T-helper 17 cell (primary cell): ENCODE measurements around the gene JAM3. TPM values are rescaled to one million over a fixed set of nuclear protein-coding genes. Genes with fewer than 3 reads are reported as not detected.
"Not testable (repeated sequence)": the region's sequence is repeated elsewhere in the genome, so short reads cannot be mapped to it uniquely, and the experiment has no call there.

Experiments used
- ATAC-seq: fragments of 150-1000 bp; cut with Tn5 transposase; 2 replicates; pipeline ENCODE4 v1.10.0; 2021; ENCODE audit warnings: mild to moderate bottlenecking, moderate library complexity
- DNase-seq, 3 donors: peaks; one replicate each; pipeline versions ENCODE4 v3.0.0 to v3.0.0-alpha.2; 2020 to 2021
- H3K9me3 ChIP-seq: one replicate; pipeline ENCODE4 v1.7.0; 2013; ENCODE audit warnings: low read length, mild to moderate bottlenecking; ENCODE audit not compliant: control insufficient read depth, poor library complexity, severe bottlenecking
- H3K27ac Mint-ChIP-seq: one replicate; pipeline ENCODE4 v1.8.0; 2022; ENCODE audit warnings: mild to moderate bottlenecking, moderate library complexity, mixed read lengths
- H3K27me3 Mint-ChIP-seq: one replicate; pipeline ENCODE4 v1.8.0; 2022; ENCODE audit warnings: mixed read lengths
- H3K36me3 Mint-ChIP-seq: one replicate; pipeline ENCODE4 v1.8.0; 2022; ENCODE audit warnings: low read depth, mixed read lengths
- H3K4me1 Mint-ChIP-seq: one replicate; pipeline ENCODE4 v1.8.0; 2022; ENCODE audit warnings: mild to moderate bottlenecking, mixed read lengths
- H3K4me3 Mint-ChIP-seq: one replicate; pipeline ENCODE4 v1.8.0; 2022; ENCODE audit warnings: mild to moderate bottlenecking, moderate library complexity, mixed read lengths
- total RNA-seq, 4 donors: library from RNA in 2 of 4; stranded (reverse) in 2 of 4; gene quantifications; one replicate each; pipeline ENCODE4 v1.2.3 and lab custom pipeline; 2022 to 2026

Gene JAM3
- total RNA-seq, 2 donors from 2014 or later, result 12.5 to 37.4 TPM

DNA sequence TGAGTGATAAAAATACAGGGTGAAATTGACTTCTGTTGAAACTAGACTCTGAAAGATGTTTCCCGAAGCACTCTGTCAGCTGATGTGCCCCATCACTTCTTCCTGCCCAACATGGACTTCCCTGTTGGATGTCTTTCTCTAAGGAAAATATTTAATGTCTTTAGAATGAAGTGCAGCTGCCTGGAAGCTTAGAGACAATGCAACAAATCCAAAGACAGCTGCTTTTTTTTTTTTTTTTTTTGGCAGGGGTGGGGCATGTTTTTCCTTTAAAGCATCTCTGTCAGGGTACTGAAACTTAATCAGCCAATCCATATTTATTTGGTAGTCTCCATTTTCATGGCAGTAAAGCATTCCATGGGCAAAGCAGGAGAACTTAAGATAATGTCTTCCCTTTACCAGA, 5.9 kb downstream of the JAM3 start:
- Mint-ChIP-seq H3K27ac (no peak overlapping the region), H3K27me3 (no peaks in the 10 kb centered on the region), H3K36me3 (no peaks in the 10 kb centered on the region), H3K4me3 (no peak overlapping the region), H3K4me1 (peaks cover 10% of the 10 kb centered on the region)
- H3K9me3 ChIP-seq, result no peaks in the 10 kb centered on the region
- DNase-seq (no peak), ATAC-seq (no peak)

DNA sequence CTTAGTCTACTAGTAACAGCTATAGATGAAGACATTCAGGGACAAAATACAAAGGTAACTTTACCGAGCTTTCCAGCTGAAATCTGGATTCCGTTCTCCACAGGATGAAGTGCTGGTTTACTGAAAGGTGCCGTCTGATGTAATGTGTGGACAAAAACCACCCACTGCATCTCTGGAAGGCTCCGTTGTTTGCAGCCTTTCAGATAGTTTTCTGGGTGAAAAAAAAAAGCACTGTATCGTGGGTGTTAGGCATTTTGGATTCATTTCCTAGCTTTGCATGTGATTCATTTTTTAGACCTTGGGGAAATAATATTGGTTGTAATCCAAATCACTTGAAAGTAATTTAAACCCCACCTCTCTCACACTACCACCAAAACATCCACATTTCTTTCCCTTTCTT, 10.4 kb downstream of the JAM3 start:
- peaks cover 11% of the 10 kb centered on the region for H3K4me1 Mint-ChIP-seq
- no peak overlapping the region for H3K27ac Mint-ChIP-seq
- no peaks in the 10 kb centered on the region for H3K27me3 Mint-ChIP-seq
- ATAC-seq (no peak), DNase-seq (no peak)
- H3K9me3 ChIP-seq, result no peaks in the 10 kb centered on the region
- H3K36me3 Mint-ChIP-seq, result peaks cover 8% of the 10 kb centered on the region
- H3K4me3 Mint-ChIP-seq, result no peak overlapping the region

DNA sequence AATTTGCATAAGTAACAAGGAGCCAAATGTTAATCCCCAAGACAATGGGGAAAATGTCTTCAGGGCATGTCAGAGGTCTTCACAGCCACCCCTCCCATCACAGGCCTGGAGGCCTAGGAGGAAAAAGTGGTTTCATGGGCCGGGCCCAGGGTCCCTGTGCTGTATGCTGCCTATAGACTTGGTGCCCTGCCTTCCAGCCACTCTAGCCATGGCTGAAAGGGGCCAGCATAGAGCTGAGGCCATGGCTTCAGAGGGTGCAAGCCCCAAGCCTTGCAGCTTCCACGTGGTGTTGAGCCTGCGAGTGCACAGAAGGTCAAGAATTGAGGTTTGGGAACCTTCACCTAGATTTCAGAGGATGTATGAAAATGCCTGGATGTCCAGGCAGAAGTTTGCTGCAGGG, 12.4 kb downstream of the JAM3 start:
- not testable (repeated sequence) for H3K27me3 Mint-ChIP-seq, DNase-seq, ATAC-seq, H3K27ac Mint-ChIP-seq, H3K9me3 ChIP-seq, H3K4me1 Mint-ChIP-seq, H3K36me3 Mint-ChIP-seq
- peak overlapping the region; percentile 0 for H3K4me3 Mint-ChIP-seq

DNA sequence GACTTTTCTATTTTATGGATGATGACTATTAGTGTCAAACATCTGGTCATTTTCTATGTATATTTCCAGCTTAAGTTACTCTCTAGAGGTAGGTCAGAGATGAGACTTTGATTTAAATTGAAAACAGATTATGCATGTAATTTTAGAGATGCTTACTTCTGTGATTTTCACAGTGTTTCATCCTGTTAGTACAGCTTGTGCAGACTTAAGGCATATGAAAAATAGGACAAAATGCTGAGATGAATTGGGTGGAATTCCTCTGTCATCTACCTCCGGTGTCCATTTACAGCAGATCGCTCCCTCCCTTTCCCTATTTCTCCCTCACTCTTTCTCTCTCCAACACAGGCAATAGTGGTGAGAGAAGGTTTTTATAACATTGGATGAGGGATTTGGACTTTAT, 14.1 kb downstream of the JAM3 start:
- ATAC-seq (no peak), DNase-seq (no peak)
- Mint-ChIP-seq H3K4me1 (peaks cover 6% of the 10 kb centered on the region), H3K4me3 (no peak overlapping the region), H3K27me3 (no peaks in the 10 kb centered on the region), H3K27ac (no peak overlapping the region), H3K36me3 (peaks cover 8% of the 10 kb centered on the region)
- H3K9me3 ChIP-seq, result no peaks in the 10 kb centered on the region

DNA sequence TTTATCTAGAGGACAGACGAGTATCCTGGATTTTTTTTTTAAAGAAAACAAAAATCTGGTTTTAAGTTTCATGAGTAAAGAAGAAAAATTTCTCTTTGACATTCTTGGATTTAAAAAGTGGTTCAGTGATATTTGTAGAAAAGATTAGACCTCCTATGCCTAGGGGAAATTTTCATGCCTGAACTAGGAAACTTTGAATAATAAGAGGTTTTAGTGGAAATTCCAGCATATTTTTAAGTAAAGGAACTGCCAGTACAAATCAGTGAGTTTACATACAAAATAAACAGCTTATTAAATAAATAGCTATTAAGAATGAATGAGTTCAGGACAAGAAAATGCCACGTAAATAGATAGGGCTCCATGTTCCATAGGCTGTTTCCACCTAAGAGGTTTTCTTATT, 17.5 kb downstream of the JAM3 start:
- no peaks in the 10 kb centered on the region for H3K9me3 ChIP-seq
- DNase-seq, result no peak
- no peak for ATAC-seq
- H3K4me1 Mint-ChIP-seq, result peaks cover 6% of the 10 kb centered on the region
- H3K4me3 Mint-ChIP-seq, result no peak overlapping the region
- H3K27me3 Mint-ChIP-seq, result no peaks in the 10 kb centered on the region
- H3K27ac Mint-ChIP-seq, result no peak overlapping the region
- H3K36me3 Mint-ChIP-seq, result peaks cover 3% of the 10 kb centered on the region

DNA sequence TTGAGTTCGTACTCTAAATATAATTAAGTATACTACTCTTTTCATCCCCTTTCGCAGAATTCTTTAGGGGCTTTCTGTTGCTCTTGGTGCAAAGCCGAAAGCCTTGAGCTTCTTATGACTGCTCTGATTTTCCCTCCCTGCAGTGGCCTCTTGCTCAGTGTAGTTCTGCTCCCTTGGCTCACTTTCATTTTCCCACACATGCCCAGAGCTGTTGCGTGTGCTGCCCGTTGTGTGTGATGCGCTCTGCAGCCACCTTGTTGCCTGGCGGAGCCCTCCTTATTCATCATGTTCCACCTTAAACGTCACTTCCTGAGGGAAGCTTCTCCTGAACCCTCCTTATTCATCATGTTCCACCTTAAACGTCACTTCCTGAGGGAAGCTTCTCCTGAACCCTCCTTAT, 23.1 kb downstream of the JAM3 start:
- ATAC-seq, H3K27me3 Mint-ChIP-seq, H3K27ac Mint-ChIP-seq, H3K9me3 ChIP-seq, H3K4me3 Mint-ChIP-seq, H3K36me3 Mint-ChIP-seq, DNase-seq, H3K4me1 Mint-ChIP-seq: not testable (repeated sequence)

DNA sequence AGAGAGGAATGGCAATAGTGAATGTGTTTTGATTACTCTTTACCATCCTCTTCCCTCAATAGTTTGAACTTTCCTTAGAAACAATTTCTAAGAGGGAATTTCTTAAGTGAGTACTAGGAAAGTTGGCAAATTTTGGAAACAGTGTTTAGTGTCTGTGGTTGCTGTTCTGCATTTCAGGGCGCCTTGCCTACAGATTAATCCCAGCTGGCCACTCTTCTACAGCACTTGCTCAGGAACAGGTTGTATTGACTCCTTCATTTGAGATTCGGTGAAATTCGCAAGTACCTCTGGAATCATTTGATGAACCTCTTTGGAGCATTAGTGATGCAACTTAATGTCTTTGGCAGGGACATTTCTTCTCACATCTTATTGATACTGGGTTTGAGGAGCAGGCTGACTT, 28.3 kb downstream of the JAM3 start:
- no peaks in the 10 kb centered on the region for H3K36me3 Mint-ChIP-seq
- no peak for DNase-seq
- no peak overlapping the region for H3K4me3 Mint-ChIP-seq
- ATAC-seq, result no peak
- H3K9me3 ChIP-seq, result no peaks in the 10 kb centered on the region
- peaks cover 5% of the 10 kb centered on the region for H3K27me3 Mint-ChIP-seq
- H3K4me1 Mint-ChIP-seq, result peaks cover 10% of the 10 kb centered on the region
- peak overlapping the region; percentile 37 for H3K27ac Mint-ChIP-seq

DNA sequence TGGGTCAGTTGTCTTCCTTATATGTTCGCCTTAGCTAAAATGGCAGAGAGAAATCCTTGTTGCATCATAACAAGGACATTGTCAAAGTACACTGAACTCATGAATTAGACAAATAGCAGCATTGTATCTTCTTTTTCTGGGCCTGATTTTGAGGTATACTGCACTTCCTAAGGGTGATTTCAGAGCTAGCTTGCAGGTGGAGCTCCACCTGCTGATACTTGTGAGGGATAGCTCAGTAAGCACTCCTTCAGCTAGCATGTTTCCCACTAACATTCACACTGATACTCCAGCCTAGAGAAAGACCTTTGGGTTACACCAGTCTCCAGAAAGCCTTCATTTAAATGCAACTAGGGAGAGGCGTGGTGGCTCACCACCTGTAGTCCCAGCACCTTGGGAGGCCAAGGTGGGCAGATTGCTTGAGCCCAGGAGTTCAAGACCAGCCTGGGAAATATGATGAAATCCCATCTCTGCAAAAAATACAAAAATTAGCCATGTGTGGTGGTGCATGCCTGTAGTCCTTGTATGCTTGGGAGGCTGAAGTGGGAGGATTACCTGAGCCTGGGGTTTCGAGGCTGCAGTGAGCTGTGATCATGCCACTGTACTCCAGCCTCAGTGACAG, 29.8 kb downstream of the JAM3 start:
- H3K9me3 ChIP-seq, result no peaks in the 10 kb centered on the region
- H3K4me3 Mint-ChIP-seq, result no peak overlapping the region
- no peaks in the 10 kb centered on the region for H3K36me3 Mint-ChIP-seq
- H3K27me3 Mint-ChIP-seq, result peaks cover 12% of the 10 kb centered on the region
- H3K4me1 Mint-ChIP-seq, result peaks cover 4% of the 10 kb centered on the region
- peak; percentile 50 for ATAC-seq
- H3K27ac Mint-ChIP-seq, result no peak overlapping the region
- no peak for DNase-seq

DNA sequence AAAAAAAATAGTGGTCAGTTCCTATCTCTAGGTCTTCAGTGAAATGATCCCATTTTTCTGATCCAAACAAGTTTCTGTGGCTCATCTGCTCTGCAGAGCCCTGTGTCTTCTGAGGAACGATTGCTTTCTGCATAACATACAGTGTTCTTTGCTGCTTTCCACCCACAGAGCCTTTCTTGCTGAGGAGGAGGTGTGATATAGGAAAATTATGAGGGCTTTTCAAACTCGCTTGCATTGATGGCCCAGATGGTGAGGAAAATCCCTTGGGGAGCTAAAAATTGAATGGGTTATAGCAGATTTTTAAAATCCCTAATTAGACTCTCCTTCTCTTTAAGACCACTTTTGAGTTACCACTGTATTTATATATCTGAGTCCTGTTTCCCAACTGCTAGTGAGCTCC, 31.3 kb downstream of the JAM3 start:
- H3K4me3 Mint-ChIP-seq, result no peak overlapping the region
- no peak for ATAC-seq
- H3K9me3 ChIP-seq, result no peaks in the 10 kb centered on the region
- no peak for DNase-seq
- peaks cover 12% of the 10 kb centered on the region for H3K27me3 Mint-ChIP-seq
- H3K36me3 Mint-ChIP-seq, result no peaks in the 10 kb centered on the region
- peaks cover 4% of the 10 kb centered on the region for H3K4me1 Mint-ChIP-seq
- H3K27ac Mint-ChIP-seq, result no peak overlapping the region

DNA sequence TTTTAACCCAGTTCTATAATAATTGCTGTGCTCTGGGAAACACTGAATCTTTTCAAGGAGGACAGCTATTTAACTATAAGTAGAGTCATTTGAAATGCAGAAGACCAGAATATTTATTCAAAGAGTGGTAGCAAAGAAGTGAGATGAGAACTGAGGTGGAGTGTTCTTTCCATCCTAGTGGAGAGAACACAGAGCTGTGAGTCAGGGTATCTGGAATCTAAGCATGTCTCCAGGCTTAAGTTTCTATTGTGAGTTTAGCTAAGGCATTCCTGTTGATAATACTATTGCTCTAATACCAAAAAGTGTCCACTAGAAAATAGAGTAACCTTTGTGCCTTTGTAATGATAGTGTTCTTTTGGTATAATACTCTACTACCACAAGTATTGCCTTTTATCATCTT, 32.4 kb downstream of the JAM3 start:
- H3K27ac Mint-ChIP-seq, result no peak overlapping the region
- no peaks in the 10 kb centered on the region for H3K36me3 Mint-ChIP-seq
- ATAC-seq (no peak), DNase-seq (no peak)
- no peak overlapping the region for H3K4me3 Mint-ChIP-seq
- H3K4me1 Mint-ChIP-seq, result peaks cover 4% of the 10 kb centered on the region
- H3K9me3 ChIP-seq, result no peaks in the 10 kb centered on the region
- H3K27me3 Mint-ChIP-seq, result peaks cover 12% of the 10 kb centered on the region

DNA sequence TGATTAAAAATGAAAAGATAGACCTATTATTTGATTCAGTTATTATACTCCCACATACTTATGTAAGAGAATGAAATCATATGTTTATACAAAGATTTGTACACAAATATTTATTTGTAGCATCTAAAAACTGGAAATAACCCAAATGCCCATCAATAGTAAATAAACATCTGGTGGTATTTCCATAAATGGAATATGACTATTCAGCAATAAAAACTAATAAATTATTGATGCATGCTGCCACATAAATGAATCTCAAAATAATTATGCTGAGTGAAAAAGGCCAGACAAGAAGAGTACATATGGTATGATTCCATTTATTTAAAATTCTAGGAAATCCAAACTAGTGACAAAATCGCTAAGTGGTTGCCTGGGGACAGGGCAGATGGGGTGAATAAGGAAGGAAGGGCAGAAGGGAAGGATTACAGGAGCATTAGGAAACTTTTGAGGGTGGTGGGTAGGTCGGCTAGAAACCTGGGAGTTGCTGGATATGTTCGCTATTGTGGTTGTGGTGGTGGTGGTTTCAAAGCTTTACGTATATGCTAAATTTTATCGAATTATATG, 41.5 kb downstream of the JAM3 start:
- H3K9me3 ChIP-seq, result peaks cover 2% of the 10 kb centered on the region
- Mint-ChIP-seq H3K36me3 (no peaks in the 10 kb centered on the region), H3K27me3 (peaks cover 3% of the 10 kb centered on the region), H3K27ac (no peak overlapping the region), H3K4me3 (no peak overlapping the region), H3K4me1 (no peaks in the 10 kb centered on the region)
- DNase-seq, result no peak
- no peak for ATAC-seq

DNA sequence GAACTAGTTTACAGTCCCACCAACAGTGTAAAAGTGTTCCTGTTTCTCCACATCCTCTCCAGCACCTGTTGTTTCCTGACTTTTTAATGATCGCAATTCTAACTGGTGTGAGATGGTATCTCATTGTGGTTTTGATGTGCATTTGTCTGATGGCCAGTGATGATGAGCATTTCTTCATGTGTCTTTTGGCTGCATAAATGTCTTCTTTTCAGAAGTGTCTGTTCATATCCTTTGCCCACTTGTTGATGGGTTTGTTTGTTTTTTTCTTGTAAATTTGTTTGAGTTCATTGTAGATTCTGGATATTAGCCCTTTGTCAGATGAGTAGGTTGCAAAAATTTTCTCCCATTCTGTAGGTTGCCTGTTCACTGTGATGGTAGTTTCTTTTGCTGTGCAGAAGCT, 44.9 kb downstream of the JAM3 start:
- DNase-seq, H3K27ac Mint-ChIP-seq, H3K4me1 Mint-ChIP-seq, H3K36me3 Mint-ChIP-seq, ATAC-seq, H3K4me3 Mint-ChIP-seq, H3K9me3 ChIP-seq: not testable (repeated sequence)
- peaks cover 12% of the 10 kb centered on the region for H3K27me3 Mint-ChIP-seq

DNA sequence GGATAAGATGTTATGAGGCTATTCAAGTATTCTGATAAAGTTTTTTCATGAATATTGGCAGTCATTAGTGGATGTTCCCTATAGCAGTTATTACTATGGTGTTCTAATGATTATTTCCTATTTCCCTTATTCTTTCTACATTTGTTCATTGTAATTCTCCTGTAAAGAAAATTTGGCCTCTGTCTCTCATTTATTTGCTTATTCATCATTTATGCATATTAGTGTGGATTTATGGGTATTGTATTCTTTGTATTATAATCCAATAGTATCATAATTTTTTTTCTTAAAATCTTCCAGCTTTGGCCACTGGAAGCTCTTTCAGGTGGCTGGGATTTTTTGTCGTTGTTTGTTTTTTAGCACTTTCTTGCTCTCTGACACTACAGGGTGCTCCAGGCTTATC, 47.3 kb downstream of the JAM3 start:
- no peaks in the 10 kb centered on the region for H3K9me3 ChIP-seq
- no peak for DNase-seq
- Mint-ChIP-seq H3K27ac (no peak overlapping the region), H3K4me3 (no peak overlapping the region), H3K27me3 (peaks cover 24% of the 10 kb centered on the region), H3K4me1 (no peaks in the 10 kb centered on the region), H3K36me3 (no peaks in the 10 kb centered on the region)
- ATAC-seq, result no peak

DNA sequence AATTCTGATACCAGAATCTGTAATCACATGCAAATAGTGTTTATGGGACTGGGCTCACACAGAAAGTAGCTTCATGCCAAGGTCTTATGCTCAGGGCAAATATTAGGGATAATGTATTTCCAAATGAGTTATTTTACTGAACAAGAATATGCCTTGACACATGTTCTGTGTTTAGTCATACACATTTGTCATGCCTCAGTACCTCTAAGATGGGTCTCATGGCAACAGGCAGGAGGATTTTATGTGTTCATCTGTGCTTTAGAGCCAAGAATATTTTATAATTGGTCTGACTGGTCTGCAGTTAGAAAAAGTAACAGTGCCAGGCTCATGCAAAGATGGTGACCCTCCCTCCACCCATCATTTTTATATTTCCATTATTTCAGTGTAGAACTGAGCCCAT, 49.1 kb downstream of the JAM3 start:
- Mint-ChIP-seq H3K4me1 (no peaks in the 10 kb centered on the region), H3K4me3 (no peak overlapping the region), H3K36me3 (no peaks in the 10 kb centered on the region), H3K27me3 (peaks cover 35% of the 10 kb centered on the region), H3K27ac (no peak overlapping the region)
- no peaks in the 10 kb centered on the region for H3K9me3 ChIP-seq
- ATAC-seq (no peak), DNase-seq (no peak)
